Posterior vena cava (tissue), 2 donors: ENCODE data around the gene AADAT. TPM values are rescaled to one million over a fixed set of nuclear protein-coding genes. Genes with fewer than 3 reads are reported as not detected.

Source experiments
- total RNA-seq, 2 donors: library from RNA; stranded (reverse); fragmentation: NEBNext Ultra II Directional; extraction: Animal tissue kit (Norgen Biotek cat#: 25700); gene quantifications; one replicate each; pipeline ENCODE4 v1.2.1, GENCODE V29; 2021
- donor health status: DM: yes; HTN: yes; CAD: no.
- donor health status: DM: yes; HTN: yes; CAD: no.

AADAT gene
- total RNA-seq, 2 donors from 2014 or later = 3.5 to 4.4 TPM

Other genes with a start within 250 kb of the AADAT start
- 1 to 10 TPM; 3.0 to 5.7 TPM for gene MFAP3L, start 63.6 kb downstream of the AADAT start, total RNA-seq